Rectal smooth muscle tissue (tissue), 1 donor: Measurements from ENCODE around the gene ITGAD.

ENCODE experiments used
- H3K27ac ChIP-seq: one replicate; pipeline ENCODE4 v1.7.0; 2013; ENCODE audit warnings: low read depth, low read length, inconsistent platforms
- H3K27me3 ChIP-seq: one replicate; pipeline ENCODE4 v1.7.0; 2013; ENCODE audit warnings: low read length; ENCODE audit not compliant: control insufficient read depth, insufficient read depth
- H3K36me3 ChIP-seq: one replicate; pipeline ENCODE4 v1.7.0; 2013; ENCODE audit warnings: low read length; ENCODE audit not compliant: control insufficient read depth, insufficient read depth
- H3K4me1 ChIP-seq: one replicate; pipeline ENCODE4 v1.7.0; 2013; ENCODE audit warnings: low read length; ENCODE audit not compliant: control insufficient read depth, insufficient read depth
- H3K4me3 ChIP-seq: one replicate; pipeline ENCODE4 v1.7.0; 2013; ENCODE audit warnings: low read length
- H3K9ac ChIP-seq: one replicate; pipeline ENCODE4 v1.7.0; 2013; ENCODE audit warnings: low read length

ITGAD gene

DNA sequence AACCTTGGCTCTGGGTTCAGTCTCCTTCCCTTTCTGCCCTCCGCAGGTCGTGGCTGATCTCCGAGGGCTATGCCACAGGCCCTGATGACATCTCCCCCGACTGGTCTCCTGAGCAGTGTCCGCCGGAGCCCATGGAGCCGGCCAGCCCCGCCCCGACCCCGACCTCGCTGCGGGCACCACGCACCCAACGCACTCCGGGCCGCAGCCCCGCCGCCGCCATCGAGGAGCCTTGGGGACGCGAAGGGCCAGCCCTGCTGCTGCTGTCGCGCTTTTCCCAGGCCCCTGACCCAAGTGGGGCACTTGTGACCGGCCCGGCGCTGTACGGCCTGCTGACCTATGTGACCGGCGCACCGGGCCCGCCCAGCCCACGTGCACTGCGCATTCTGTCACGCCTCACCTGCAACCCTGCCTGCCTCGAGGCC, 71.2 kb downstream of the ITGAD start:
- Histone ChIP-seq H3K4me3 (no peak overlapping the region), H3K4me1 (peaks cover 3% of the 10 kb centered on the region), H3K27ac (no peak overlapping the region), H3K9ac (no peak overlapping the region), H3K36me3 (peaks cover 23% of the 10 kb centered on the region), H3K27me3 (no peaks in the 10 kb centered on the region)

DNA sequence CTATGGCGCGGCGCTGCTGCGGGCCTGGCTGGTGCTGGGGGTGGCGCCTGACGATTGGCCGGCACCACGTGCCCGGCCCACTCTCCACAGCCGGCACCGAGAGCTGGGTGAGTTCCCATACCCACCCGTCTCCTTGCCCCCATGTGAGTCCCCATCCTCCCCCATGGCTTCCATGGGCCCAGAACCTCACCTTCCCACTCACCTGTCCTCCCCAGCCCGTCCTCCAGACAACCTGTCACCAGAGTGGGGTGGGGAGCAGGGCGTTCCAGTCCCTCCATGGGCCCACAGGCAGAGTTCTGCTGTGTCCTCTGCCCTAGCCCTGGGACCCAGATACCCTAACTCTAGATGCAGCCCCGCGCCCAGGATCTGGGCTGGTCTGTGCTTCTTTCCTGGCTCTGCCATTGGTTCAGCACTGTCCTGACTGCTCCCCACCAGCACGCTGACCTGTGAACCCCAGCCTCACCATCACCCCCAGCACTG, 71.7 kb downstream of the ITGAD start:
- Histone ChIP-seq H3K4me3 (no peak overlapping the region), H3K9ac (no peak overlapping the region), H3K36me3 (peaks cover 23% of the 10 kb centered on the region), H3K27me3 (no peaks in the 10 kb centered on the region), H3K27ac (no peak overlapping the region), H3K4me1 (peaks cover 3% of the 10 kb centered on the region)

DNA sequence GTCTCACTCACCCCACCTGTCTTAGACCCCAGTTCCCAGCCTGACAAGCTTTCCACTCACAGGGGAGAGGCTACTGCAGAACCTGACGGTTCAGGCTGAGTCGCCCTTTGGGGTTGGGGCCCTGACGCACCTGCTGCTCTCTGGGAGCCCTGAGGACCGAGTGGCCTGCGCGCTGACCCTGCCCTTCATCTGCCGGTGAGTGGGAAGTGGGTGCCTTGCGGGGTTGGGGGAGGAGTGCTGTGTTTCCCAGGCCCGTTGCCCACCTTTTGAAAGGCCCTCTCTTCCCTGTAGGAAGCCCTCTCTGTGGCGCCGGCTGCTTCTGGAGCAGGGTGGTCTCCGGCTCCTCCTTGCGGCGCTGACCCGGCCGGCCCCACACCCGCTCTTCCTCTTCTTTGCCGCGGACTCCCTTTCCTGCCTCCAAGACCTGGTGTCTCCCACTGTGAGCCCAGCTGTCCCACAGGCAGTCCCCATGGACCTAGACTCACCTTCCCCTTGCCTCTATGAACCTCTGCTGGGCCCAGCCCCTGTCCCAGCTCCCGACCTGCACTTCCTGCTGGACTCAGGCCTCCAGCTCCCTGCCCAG, 72.7 kb downstream of the ITGAD start:
- no peak overlapping the region for H3K9ac ChIP-seq
- H3K36me3 ChIP-seq: peaks cover 23% of the 10 kb centered on the region
- no peak overlapping the region for H3K27ac ChIP-seq
- peaks cover 3% of the 10 kb centered on the region for H3K4me1 ChIP-seq
- no peak overlapping the region for H3K4me3 ChIP-seq
- no peaks in the 10 kb centered on the region for H3K27me3 ChIP-seq

DNA sequence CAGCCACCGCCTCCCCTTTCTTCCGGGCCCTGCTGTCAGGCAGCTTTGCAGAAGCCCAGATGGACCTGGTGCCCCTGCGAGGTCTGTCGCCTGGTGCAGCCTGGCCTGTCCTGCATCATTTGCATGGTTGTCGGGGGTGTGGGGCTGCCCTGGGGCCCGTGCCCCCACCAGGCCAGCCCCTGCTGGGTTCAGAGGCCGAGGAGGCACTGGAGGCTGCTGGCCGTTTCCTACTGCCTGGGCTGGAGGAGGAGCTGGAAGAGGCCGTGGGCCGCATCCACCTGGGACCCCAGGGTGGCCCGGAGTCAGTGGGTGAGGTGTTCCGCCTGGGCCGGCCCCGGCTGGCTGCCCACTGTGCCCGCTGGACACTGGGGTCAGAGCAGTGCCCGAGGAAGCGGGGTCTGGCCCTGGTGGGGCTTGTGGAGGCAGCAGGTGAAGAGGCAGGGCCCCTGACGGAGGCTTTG, 73.3 kb downstream of the ITGAD start:
- no peak overlapping the region for H3K9ac ChIP-seq

DNA sequence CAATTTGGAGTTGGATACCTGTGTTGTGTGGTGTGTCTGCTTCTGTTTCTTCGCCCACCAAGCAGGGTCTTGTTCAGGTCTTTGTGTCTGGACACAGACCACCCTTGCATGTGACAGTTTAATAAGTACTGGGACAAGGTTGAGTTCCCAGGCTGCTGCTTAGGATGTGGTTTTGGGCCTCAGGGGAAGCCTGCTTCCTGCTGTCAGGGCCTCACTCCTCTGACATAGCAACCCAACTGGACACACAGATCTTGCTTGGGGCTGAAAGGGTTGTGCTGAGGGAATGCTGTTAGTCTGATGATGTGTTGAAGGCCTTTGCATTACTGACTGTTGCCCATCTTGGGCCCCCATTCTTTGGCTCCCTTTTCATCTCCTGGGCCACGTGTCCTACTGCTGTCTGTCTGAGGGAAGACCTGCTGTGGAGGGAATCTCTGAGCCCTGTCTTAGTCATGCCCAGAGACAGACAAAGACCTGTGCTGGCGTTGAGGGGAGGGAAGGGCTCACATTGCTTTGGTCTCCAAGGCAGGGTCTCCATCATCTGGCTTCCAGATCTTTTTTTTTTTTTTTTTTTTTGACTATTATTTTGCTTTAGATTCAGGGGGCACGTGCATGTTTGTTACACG, 74.1 kb downstream of the ITGAD start:
- H3K27ac ChIP-seq: no peak overlapping the region
- H3K9ac ChIP-seq: no peak overlapping the region
- peaks cover 10% of the 10 kb centered on the region for H3K4me1 ChIP-seq
- peaks cover 19% of the 10 kb centered on the region for H3K36me3 ChIP-seq
- H3K27me3 ChIP-seq: no peaks in the 10 kb centered on the region
- H3K4me3 ChIP-seq: no peak overlapping the region

More for the DNA sequence above, 73.3 kb downstream of the ITGAD start:
- Histone ChIP-seq H3K4me1 (peaks cover 8% of the 10 kb centered on the region), H3K27ac (no peak overlapping the region), H3K27me3 (no peaks in the 10 kb centered on the region), H3K36me3 (peaks cover 23% of the 10 kb centered on the region), H3K4me3 (no peak overlapping the region)

DNA sequence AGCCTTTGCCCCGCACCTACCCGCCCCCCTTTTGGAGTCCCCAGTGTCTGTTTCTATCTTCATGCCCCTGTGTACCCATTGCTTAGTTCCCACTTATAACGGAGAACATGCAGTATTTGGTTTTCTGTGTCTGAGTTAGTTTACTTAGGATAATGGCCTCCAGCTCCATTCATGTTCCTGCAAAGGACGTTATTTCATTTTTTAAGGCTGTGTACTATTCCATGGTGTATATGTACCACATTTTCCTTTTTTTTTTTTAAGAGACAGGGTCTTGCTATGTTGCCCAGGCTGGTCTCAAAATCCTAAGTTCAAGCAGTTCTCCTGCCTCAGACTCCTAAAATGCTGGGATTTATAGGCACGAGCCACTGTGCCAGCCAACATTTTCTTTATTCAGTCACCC, 74.7 kb downstream of the ITGAD start:
- no peak overlapping the region for H3K4me3 ChIP-seq
- H3K4me1 ChIP-seq: peaks cover 10% of the 10 kb centered on the region

DNA sequence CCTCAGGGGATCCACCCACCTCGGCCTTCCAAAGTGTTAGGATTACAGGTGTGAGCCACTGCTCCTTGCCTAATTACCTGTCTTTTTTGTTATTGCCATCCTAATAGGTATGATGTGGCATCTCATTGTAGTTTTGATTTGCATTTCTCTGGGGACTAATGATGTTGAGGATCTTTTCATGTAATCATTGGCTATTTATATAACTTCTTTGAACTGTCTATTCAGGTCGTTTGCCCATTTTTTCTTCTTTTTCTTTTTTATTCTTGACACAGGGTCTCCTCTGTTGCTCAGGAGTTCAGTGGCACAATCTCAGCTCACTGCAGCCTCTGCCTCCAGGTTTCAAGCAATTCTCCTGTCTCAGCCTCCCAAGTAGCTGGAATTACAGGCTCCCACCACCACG, 77.5 kb downstream of the ITGAD start:
- peak overlapping the region; percentile 81 for H3K9ac ChIP-seq
- no peaks in the 10 kb centered on the region for H3K27me3 ChIP-seq
- no peak overlapping the region for H3K4me3 ChIP-seq
- peaks cover 21% of the 10 kb centered on the region for H3K4me1 ChIP-seq
- H3K36me3 ChIP-seq: peaks cover 19% of the 10 kb centered on the region
- H3K27ac ChIP-seq: peak overlapping the region; percentile 98

More for the DNA sequence above, 74.7 kb downstream of the ITGAD start:
- Histone ChIP-seq H3K9ac (no peak overlapping the region), H3K27ac (no peak overlapping the region), H3K27me3 (no peaks in the 10 kb centered on the region), H3K36me3 (peaks cover 14% of the 10 kb centered on the region)

DNA sequence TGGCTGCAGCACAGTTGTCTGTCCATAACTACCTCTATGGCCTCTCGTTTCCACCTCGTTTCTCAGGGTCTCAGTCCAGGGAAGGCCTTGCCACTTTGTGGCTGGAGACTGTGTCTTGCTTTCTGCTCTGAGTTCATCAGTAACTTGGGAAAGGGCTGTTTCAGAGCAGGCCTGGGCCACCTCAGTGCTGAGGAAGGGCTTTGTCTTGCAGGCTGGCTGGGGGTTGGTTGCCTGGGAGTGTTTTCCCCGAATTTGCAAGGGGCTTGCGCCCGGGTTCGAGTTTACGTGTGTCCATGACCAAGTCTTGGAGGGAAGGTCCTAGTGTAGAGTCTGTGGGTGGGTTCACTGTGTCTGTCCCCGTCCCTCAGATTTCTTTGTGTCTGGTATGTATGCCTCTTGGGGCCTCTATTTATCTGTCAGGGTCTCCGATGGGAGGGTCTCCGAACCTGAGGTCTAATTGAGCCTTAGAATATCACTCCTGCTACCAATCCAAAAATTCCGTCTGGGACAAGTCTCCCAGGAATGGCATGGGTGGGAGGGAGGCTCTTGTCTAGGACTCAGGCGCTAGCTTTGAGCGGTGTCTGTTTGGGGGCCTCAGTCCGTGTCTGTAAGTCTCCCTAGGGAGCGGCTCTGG, 78.2 kb downstream of the ITGAD start:
- H3K27ac ChIP-seq: peak overlapping the region; percentile 98
- peaks cover 16% of the 10 kb centered on the region for H3K36me3 ChIP-seq
- H3K4me3 ChIP-seq: peak overlapping the region; percentile 63
- peaks cover 26% of the 10 kb centered on the region for H3K4me1 ChIP-seq
- no peaks in the 10 kb centered on the region for H3K27me3 ChIP-seq
- H3K9ac ChIP-seq: peak overlapping the region; percentile 81

DNA sequence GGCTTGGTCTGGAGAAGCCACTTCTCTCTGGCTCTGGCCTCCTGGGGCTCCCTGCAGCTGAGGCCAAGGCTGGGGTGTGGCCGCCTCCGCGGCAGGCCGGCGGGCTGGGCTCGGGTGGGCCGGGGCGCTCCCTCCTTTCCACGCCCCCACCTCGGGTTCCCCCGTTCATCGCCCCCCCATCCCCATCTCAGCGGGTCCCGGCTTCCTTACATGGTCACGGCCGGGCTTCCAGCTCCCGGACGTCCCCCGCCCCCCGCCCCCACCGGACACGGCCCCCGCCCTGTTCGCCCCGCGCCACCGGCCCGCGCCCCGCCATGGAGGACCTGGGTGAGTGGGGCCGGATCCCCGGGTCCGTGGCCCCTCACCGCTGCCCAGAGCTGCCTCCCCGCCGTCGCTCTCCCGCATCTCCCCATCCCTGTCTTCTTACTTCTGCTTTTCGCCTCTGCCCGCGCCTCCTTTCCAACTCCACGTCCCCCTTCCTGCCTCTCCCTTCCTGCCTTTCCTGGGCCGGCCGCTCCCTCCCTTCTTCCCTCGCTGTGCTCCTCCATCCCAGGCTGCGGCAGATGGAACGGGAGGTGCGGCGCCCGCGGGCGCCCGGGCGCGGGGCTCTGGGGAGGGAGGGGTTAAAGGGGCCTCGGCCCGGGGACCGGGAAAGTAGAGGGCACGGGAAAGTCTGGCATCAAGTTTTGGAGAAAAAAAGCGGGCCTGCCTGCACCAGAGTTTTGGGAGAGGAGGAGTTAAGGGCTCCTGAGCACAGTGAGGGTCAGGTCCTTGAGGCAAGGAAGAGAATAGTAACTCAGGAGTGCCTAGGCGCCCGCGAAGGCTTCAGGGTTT, 79.0 kb downstream of the ITGAD start, which contains the start of gene TGFB1I1:
Gene TGFB1I1 (plus strand): TSS at position 278 of the 834 bp plus-strand sequence. CDS start 37 bp downstream, at position 315.
- H3K27ac ChIP-seq: peak within 1 kb of the TSS; percentile 98
- H3K9ac ChIP-seq: peak within 1 kb of the TSS; percentile 96
- peaks cover 28% of the 10 kb centered on the region for H3K4me1 ChIP-seq
- H3K36me3 ChIP-seq: peaks cover 13% of the 10 kb centered on the region
- peak within 1 kb of the TSS; percentile 85 for H3K4me3 ChIP-seq
- H3K27me3 ChIP-seq: no peaks in the 10 kb centered on the region

DNA sequence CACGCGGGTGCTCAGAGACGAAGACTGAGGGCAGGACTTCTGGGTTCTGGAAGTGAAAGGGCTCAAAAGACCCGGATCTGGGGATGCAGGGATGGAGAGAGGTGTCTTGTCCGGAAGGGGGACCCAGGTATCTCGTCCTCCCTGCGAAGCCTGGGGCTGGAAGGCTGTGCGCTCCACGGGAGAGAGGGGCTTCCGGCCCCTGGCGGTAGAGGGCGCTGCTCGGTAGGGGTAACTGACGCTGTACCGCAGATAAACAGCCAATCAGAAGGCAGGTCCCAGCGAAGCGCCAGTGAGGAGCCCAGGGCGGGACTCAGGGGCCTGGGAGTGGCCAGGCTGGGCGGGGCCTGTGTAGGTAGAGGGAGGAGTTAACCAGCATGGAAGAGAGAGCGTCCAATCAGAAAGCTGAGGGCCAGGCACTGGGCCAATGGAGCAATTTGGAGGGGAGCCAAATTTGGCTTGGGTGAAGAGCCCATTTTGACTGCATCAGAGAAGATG, 79.6 kb downstream of the ITGAD start:
- no peaks in the 10 kb centered on the region for H3K27me3 ChIP-seq
- peak overlapping the region; percentile 96 for H3K9ac ChIP-seq
- peak overlapping the region; percentile 98 for H3K27ac ChIP-seq
- peak overlapping the region; percentile 85 for H3K4me3 ChIP-seq
- H3K36me3 ChIP-seq: peaks cover 13% of the 10 kb centered on the region
- peaks cover 28% of the 10 kb centered on the region for H3K4me1 ChIP-seq

DNA sequence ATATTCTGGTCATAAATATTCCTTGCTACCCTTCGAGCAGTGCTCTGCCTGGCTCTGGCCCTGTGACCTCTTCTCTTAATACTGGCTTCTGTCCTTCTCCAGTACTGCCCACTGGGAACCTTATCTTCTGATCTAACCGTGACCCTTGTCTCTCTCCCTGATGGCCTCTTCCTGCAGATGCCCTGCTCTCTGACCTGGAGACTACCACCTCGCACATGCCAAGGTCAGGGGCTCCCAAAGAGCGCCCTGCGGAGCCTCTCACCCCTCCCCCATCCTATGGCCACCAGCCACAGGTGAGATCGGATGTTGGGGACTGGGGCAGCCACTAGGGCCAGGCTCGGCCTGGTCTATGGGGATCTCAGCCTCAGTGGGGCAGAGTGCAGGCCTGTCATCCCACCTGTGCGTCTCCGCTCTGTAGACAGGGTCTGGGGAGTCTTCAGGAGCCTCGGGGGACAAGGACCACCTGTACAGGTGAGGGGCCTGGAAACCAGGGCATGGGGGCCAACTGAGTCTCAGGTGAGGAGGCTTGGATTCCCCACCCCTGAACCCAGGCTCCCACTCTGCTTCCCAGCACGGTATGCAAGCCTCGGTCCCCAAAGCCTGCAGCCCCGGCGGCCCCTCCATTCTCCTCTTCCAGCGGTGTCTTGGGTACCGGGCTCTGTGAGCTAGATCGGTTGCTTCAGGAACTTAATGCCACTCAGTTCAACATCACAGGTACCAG, 80.3 kb downstream of the ITGAD start:
- Histone ChIP-seq H3K9ac (peak overlapping the region; percentile 14), H3K36me3 (peaks cover 13% of the 10 kb centered on the region), H3K27me3 (no peaks in the 10 kb centered on the region), H3K4me3 (peak overlapping the region; percentile 48), H3K27ac (peak overlapping the region; percentile 70), H3K4me1 (peaks cover 28% of the 10 kb centered on the region)
